ENCODE data around the gene OAF.
"Not testable (repeated sequence)": the region's sequence is repeated elsewhere in the genome, so short reads cannot be mapped to it uniquely, and the experiment has no call there.

Gene OAF

DNA sequence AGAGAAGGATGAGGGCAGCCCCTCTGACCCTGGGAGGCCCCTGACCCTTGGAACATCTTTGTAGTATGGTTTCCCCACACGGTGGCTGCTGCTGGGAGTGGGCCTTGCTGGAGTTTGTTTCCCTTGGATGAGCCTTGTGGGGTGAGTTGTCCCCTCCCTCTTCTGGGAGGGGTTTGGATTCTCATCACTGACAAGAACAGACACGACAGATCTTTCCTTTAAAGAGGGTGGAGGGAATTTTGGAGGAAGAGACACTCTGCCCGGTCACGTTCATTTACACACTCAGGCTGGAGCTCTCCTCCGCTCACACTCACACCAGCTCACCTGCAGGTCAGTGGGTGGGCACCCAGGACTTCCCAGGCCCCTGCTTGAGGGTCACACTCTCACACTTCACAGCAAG lies 60.8 kb downstream of the OAF start:
- DNase-seq (ENCODE audit: low spot score) = no peak

DNA sequence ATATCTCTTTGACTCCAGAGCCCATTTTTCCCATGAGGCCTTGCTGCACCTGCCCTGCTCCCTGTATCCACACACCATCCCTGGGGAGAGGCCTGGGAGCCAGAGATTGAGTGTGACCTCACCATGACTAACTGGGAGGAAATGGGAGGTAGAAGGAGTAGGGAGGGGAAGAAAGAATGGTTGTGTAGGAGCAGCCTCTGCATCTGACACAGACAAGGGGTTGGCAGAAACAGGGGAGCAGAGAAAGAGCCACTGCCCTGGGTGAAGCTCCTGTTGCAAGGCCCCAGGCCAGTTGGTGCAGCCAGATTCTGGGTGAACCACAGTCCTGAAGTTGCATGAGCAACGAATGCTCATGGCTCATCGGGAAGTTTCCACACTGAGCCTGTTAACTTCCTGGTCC lies 61.5 kb downstream of the OAF start:
- DNase-seq (ENCODE audit: low spot score) = no peak

DNA sequence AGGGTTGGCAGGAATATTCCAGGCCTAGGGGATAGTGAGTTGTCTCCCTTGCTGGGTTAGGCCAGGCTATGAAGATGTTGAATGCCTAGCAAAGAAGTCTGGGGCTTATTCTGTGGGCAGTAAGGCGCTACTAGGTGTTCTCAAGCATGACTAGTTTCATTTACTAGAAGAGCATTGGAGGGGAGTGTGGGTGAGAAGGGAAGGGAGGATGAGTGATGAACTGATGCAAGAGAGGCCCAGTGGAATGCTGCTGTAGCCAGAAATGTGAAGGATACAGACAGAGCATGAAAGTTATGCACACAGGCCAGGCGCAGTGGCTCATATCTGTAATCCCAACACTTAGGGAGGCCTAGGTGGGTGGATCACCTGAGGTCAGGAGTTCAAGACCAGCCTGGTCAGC lies 62.6 kb downstream of the OAF start:
- DNase-seq (ENCODE audit: low spot score) = no peak

DNA sequence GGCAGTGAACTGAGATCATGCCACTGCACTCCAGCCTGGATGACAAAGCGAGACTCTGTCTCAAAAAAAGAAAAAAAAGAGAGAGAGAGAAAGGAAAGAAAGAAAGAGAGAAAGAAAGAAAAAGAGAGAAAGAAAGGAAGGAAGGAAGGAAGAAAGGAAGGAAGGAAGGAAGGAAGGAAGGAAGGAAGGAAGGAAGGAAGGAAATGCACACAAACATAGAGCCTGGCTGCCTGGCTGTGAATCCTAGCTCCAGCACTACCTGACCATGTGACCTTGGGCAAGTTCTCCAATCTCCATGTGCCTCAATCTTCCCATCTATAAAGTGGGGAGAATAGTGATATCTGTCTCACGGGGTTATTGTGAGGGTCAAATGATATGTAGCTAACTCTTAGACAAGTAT lies 63.1 kb downstream of the OAF start:
- not testable (repeated sequence) for DNase-seq (ENCODE audit: low spot score)

DNA sequence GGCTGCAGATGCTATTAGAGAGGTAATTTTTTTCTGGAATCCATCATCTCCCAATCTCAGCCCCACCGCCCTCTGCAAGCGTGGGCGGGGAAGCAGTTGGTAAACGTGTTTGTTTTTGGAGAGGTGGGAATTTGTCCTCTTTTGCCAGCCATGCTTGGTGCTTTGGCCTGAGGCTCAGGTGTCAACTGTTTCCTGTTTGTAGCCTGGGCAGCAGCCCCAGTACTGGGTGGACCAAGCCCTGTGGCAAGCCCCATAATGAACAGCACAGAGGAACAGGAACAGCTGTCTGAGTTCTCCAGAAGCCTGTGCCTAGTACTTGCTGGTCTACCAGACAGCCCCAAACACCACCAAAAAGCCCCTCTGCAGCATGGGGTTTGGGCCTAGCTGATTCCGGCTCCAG lies 68.7 kb downstream of the OAF start:
- DNase-seq (ENCODE audit: low spot score) = no peak

All from D341Med (cell line).